NB4 (cell line): ENCODE results near the gene TMPRSS11E.

Source experiments
- CTCF ChIP-seq: IDR thresholded peaks from one replicate; pipeline ENCODE4 v1.5.1; 2012; ENCODE audit warnings: low read depth, low read length
- MYC ChIP-seq: IDR thresholded peaks from 2 replicates; pipeline ENCODE4 v1.6.1; 2011; ENCODE audit warnings: low read depth, low read length
- POLR2A ChIP-seq: IDR thresholded peaks from 2 replicates; pipeline ENCODE4 v1.6.1; 2011; ENCODE audit warnings: mild to moderate bottlenecking; ENCODE audit not compliant: insufficient read length; ENCODE audit errors: extremely low read depth

DNA sequence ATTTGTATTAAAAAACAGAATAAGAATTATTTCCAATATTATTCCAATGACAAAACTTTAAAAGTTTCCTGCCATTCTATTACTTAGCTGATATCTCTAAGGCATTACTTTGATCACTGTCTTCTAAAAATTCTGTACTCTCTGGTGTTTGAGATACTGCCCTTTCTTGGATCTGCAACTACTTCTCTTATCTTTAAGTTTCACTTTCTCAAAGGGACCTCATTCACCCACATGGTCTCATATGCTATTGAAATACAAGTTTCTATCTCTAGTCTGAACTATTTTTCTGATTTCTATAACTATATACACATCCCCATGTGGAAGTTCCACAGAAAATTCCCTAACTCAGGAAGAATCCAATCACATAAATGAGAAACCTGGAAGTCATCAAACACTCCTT lies 22.2 kb downstream of the TMPRSS11E start:
- no peak for TF ChIP-seq CTCF
- no peak for TF ChIP-seq MYC
- no peak for TF ChIP-seq POLR2A
